ENCODE data around the gene ATP1B2. TPM values are rescaled to one million over a fixed set of nuclear protein-coding genes. Genes with fewer than 3 reads are reported as not detected.

ATP1B2 gene
- total and polyA plus RNA-seq, 2 experiments from 2014 or later: not detected

DNA sequence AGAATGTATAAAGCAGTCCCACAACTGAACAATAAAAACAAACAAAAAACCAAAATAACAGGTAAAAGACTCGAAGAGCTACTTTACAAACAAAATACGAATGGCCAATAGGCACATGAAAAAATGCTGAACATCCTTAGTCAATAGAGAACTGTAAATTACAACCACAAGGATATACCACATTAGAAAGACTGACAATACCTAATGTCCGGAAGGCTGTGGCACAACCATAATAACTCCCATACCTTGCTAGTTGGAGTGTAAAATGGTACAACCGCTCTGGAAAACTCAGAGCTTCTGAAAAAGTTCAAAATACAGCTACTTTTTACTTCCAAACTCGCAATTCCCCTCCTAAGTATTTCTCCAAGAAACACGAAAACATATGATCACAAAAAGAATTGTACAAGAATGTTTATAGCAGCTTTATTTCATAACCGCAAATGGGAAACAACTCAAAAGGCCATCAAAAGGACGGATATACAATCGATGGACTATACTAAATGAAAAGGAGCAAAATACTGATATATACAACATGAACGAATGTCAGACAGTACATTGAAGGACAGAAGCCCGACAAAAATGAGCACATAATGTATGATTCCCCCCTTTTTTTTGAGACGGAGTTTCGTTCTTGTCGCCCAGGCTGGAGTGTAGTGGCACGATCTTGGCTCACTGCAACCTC, 34.3 kb downstream of the ATP1B2 start:
- Histone ChIP-seq H3K4me3 (peak overlapping the region; percentile 100), H3K27ac (peak overlapping the region; percentile 100), H3K36me3 (ENCODE audit: low read depth) (no peaks in the 10 kb centered on the region), H2AFZ (peak overlapping the region; percentile 90), H3K9me3 (ENCODE audit: low read depth) (no peaks in the 10 kb centered on the region), H3K9ac (peak overlapping the region; percentile 100), H3K9me2 (ENCODE audit: insufficient read depth) (no peaks in the 10 kb centered on the region), H3F3A (ENCODE audit: insufficient read depth) (peaks cover 30% of the 10 kb centered on the region), H3K4me2 (ENCODE audit: unreplicated experiment) (peak overlapping the region; percentile 96), H3K4me1 (ENCODE audit: insufficient read depth) (peaks cover 23% of the 10 kb centered on the region), H3K27me3 (replicated peaks; ENCODE audit: insufficient read depth) (no peaks in the 10 kb centered on the region), H4K20me1 (ENCODE audit: insufficient read depth) (no peaks in the 10 kb centered on the region), H3K79me2 (ENCODE audit: insufficient read depth) (peaks cover 75% of the 10 kb centered on the region)
- no peak for DNase-seq
- TF ChIP-seq EZH2phosphoT487 (IDR thresholded peaks at IDR 0.05; ENCODE audit: insufficient read depth, low read depth) (no peak), EZH2 (IDR thresholded peaks at IDR 0.05; ENCODE audit: insufficient read depth, poor library complexity, severe bottlenecking) (no peak)
- 69 to 72% methylated on average over 15 of the region's 15 CpGs for WGBS, 2 experiments (ENCODE audit: low coverage in 1 of 2, low lambda C conversion rate in 2 of 2, missing lambda C conversion rate in 2 of 2)
- in situ Hi-C loops (cut with MboI): no loop called here

DNA sequence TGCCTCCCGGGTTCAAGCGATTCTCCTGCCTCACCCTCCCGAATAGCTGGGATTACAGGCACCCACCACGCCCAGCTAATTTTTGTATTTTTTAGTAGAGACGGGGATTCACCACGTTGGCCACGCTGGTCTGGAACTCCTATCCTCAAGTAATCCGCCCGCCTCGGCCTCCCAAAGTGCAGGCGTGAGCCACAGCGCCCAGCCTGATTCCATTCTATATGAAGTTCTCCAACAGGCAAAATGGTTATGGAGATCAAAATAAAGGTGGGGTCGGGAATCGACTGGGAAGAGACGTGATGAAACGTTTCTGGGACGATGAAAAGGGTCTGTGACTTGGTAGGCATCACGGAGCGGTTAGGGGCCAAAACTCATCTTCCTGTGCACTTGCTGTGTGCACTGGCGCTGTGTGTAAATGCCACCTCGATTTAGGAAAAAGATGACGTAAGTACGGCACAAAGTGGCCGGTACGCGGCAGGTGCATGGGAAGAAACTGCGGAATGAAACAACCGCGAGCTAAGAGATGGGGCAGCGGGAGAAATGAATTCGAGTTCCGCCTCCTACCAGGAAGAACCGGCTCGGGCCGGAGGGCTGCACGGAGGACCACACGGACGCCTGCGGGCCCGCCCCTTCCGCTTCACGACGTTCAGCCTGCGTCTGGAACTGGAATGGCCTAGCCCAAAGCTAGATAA, 35.0 kb downstream of the ATP1B2 start:
- peaks cover 75% of the 10 kb centered on the region for H3K79me2 ChIP-seq (ENCODE audit: insufficient read depth)
- in situ Hi-C loops (cut with MboI): no loop called here
- 4 to 5% methylated on average over 44 of the region's 44 CpGs for WGBS, 2 experiments (ENCODE audit: low coverage in 1 of 2, low lambda C conversion rate in 2 of 2, missing lambda C conversion rate in 2 of 2)

DNA sequence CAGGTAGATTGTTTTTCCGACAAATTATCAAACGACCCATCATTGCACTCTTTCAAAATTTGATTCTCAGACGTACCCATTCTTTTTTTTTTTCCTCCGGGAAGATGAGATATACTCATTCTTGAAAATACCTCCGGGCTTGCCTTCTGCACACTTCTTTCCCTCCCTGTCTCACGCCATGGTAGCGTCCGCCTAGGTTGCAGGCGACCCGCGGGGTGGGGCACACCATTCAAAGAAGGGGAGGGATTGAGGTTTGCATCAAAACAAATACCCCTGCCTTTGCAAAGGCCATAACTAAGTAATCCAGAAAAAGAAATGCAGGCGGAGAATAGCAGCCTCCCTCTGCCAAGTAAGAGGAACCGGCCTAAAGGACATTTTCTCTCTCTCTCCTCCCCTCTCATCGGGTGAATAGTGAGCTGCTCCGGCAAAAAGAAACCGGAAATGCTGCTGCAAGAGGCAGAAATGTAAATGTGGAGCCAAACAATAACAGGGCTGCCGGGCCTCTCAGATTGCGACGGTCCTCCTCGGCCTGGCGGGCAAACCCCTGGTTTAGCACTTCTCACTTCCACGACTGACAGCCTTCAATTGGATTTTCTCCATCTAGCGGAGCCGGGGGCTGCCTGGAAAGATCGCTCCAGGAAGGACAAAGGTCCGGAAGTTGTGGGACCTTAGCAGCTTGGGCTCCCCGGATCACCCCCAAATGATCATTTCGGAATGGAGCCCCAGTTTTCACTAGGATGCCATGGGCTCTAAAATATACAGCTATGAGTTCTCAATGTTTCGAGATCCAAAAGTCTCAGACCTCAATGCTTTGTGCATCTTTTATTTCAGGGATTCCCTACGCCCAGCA, 35.7 kb downstream of the ATP1B2 start:
- peaks cover 72% of the 10 kb centered on the region for H3K79me2 ChIP-seq (ENCODE audit: insufficient read depth)
- no peaks in the 10 kb centered on the region for H4K20me1 ChIP-seq (ENCODE audit: insufficient read depth)
- H3K9me2 ChIP-seq (ENCODE audit: insufficient read depth): no peaks in the 10 kb centered on the region
- peak overlapping the region; percentile 96 for H3K4me2 ChIP-seq (ENCODE audit: unreplicated experiment)
- no peaks in the 10 kb centered on the region for H3K9me3 ChIP-seq (ENCODE audit: low read depth)
- H2AFZ ChIP-seq: peak overlapping the region; percentile 90
- H3K9ac ChIP-seq: peak overlapping the region; percentile 100
- in situ Hi-C loops (cut with MboI): no loop called here
- TF ChIP-seq EZH2 (IDR thresholded peaks at IDR 0.05; ENCODE audit: insufficient read depth, poor library complexity, severe bottlenecking) (no peak), EZH2phosphoT487 (IDR thresholded peaks at IDR 0.05; ENCODE audit: insufficient read depth, low read depth) (no peak)
- no peaks in the 10 kb centered on the region for H3K36me3 ChIP-seq (ENCODE audit: low read depth)
- DNase-seq: peak; percentile 90
- peak overlapping the region; percentile 100 for H3K27ac ChIP-seq
- peak overlapping the region; percentile 100 for H3K4me3 ChIP-seq
- 1 to 3% methylated on average over 30 of the region's 30 CpGs for WGBS, 2 experiments (ENCODE audit: low coverage in 1 of 2, low lambda C conversion rate in 2 of 2, missing lambda C conversion rate in 2 of 2)
- H3K27me3 ChIP-seq (replicated peaks; ENCODE audit: insufficient read depth): no peaks in the 10 kb centered on the region
- peaks cover 30% of the 10 kb centered on the region for H3F3A ChIP-seq (ENCODE audit: insufficient read depth)
- peaks cover 23% of the 10 kb centered on the region for H3K4me1 ChIP-seq (ENCODE audit: insufficient read depth)

More for the DNA sequence above, 35.0 kb downstream of the ATP1B2 start:
- TF ChIP-seq EZH2 (IDR thresholded peaks at IDR 0.05; ENCODE audit: insufficient read depth, poor library complexity, severe bottlenecking): no peak
- TF ChIP-seq EZH2phosphoT487 (IDR thresholded peaks at IDR 0.05; ENCODE audit: insufficient read depth, low read depth): no peak
- peak; percentile 98 for DNase-seq
- Histone ChIP-seq H3K4me3 (peak overlapping the region; percentile 100), H3K27ac (peak overlapping the region; percentile 100), H3K9me3 (ENCODE audit: low read depth) (no peaks in the 10 kb centered on the region), H3K4me1 (ENCODE audit: insufficient read depth) (peaks cover 23% of the 10 kb centered on the region), H4K20me1 (ENCODE audit: insufficient read depth) (no peaks in the 10 kb centered on the region), H3K9me2 (ENCODE audit: insufficient read depth) (no peaks in the 10 kb centered on the region), H3K9ac (peak overlapping the region; percentile 100), H2AFZ (peak overlapping the region; percentile 90), H3K27me3 (replicated peaks; ENCODE audit: insufficient read depth) (no peaks in the 10 kb centered on the region), H3K36me3 (ENCODE audit: low read depth) (no peaks in the 10 kb centered on the region), H3F3A (ENCODE audit: insufficient read depth) (peaks cover 30% of the 10 kb centered on the region), H3K4me2 (ENCODE audit: unreplicated experiment) (peak overlapping the region; percentile 96)

All from GM23248 (cell line).